ENCODE data around the gene FBXL20. TPM values are rescaled to one million over a fixed set of nuclear protein-coding genes. Genes with fewer than 3 reads are reported as not detected.
"Not testable (repeated sequence)": the region's sequence is repeated elsewhere in the genome, so short reads cannot be mapped to it uniquely, and the experiment has no call there.

Gene FBXL20
- total and polyA plus RNA-seq, 2 donors (not counting 1 experiment from before 2014, with no cell fraction given) = 7.6 to 14.5 TPM

- no peaks in the 10 kb centered on the region for H3K36me3 ChIP-seq (ENCODE audit: control insufficient read depth, insufficient read depth, low read length)
Observed at GRCh38 chr17:39341541-39341940, 59.9 kb downstream of the FBXL20 start.

GRCh38 chr17:39340731-39341130 is 60.7 kb downstream of the FBXL20 start:
- no peaks in the 10 kb centered on the region for H3K36me3 ChIP-seq (ENCODE audit: control insufficient read depth, insufficient read depth, low read length)
- no peaks in the 10 kb centered on the region for H4K20me1 ChIP-seq (ENCODE audit: control insufficient read depth, extremely low read depth, insufficient read depth, low read length)

More at GRCh38 chr17:39341541-39341940, 59.9 kb downstream of the FBXL20 start:
- no peak overlapping the region for H3K4me3 ChIP-seq (replicated peaks in 1 of 4; ENCODE audit: control extremely low read depth in 1 of 4, insufficient read depth in 1 of 4, low read depth in 3 of 4, low read length in 4 of 4)
- no peaks in the 10 kb centered on the region for H3K9me3 ChIP-seq (ENCODE audit: control insufficient read depth, insufficient read depth, low read depth, low read length)
- no peak for DNase-seq (ENCODE audit: low read depth in 2 of 2)
- H3K79me2 ChIP-seq (ENCODE audit: control insufficient read depth, insufficient read depth, low read length) = no peaks in the 10 kb centered on the region
- no peaks in the 10 kb centered on the region for H3K27me3 ChIP-seq (ENCODE audit: control insufficient read depth, insufficient read depth, low read length)
- H4K20me1 ChIP-seq (ENCODE audit: control insufficient read depth, extremely low read depth, insufficient read depth, low read length) = no peaks in the 10 kb centered on the region
- H2AFZ ChIP-seq (ENCODE audit: low read length) = no peak overlapping the region
- no peaks in the 10 kb centered on the region for H3K4me1 ChIP-seq (ENCODE audit: control insufficient read depth, extremely low read depth, insufficient read depth, low read length)
- H3K27ac ChIP-seq (ENCODE audit: insufficient read depth, low read length) = no peak overlapping the region
- H3K4me2 ChIP-seq (ENCODE audit: extremely low read depth, insufficient read depth, low read length) = no peak overlapping the region
- no peak for TF ChIP-seq EZH2 (IDR thresholded peaks at IDR 0.05; ENCODE audit: low read length, missing control alignments)
- no peak for TF ChIP-seq CTCF (conservative IDR thresholded peaks at IDR 0.05 in 1 of 2, IDR thresholded peaks at IDR 0.05 in 1 of 2; ENCODE audit: low read depth in 1 of 2, low read length in 2 of 2)
- no peak overlapping the region for H3K9ac ChIP-seq (ENCODE audit: insufficient read depth, low read length)

GRCh38 chr17:39339272-39339671 is 62.2 kb downstream of the FBXL20 start:
- Histone ChIP-seq H3K4me1 (ENCODE audit: control insufficient read depth, extremely low read depth, insufficient read depth, low read length) (no peaks in the 10 kb centered on the region), H3K36me3 (ENCODE audit: control insufficient read depth, insufficient read depth, low read length) (no peaks in the 10 kb centered on the region), H3K27me3 (ENCODE audit: control insufficient read depth, insufficient read depth, low read length) (no peaks in the 10 kb centered on the region), H3K27ac (ENCODE audit: insufficient read depth, low read length) (no peak overlapping the region), H3K9me3 (ENCODE audit: control insufficient read depth, insufficient read depth, low read depth, low read length) (no peaks in the 10 kb centered on the region), H3K9ac (ENCODE audit: insufficient read depth, low read length) (no peak overlapping the region), H3K79me2 (ENCODE audit: control insufficient read depth, insufficient read depth, low read length) (no peaks in the 10 kb centered on the region), H2AFZ (ENCODE audit: low read length) (no peak overlapping the region), H4K20me1 (ENCODE audit: control insufficient read depth, extremely low read depth, insufficient read depth, low read length) (no peaks in the 10 kb centered on the region), H3K4me2 (ENCODE audit: extremely low read depth, insufficient read depth, low read length) (no peak overlapping the region), H3K4me3 (replicated peaks in 1 of 4; ENCODE audit: control extremely low read depth in 1 of 4, insufficient read depth in 1 of 4, low read depth in 3 of 4, low read length in 4 of 4) (no peak overlapping the region)
- no peak for TF ChIP-seq EZH2 (IDR thresholded peaks at IDR 0.05; ENCODE audit: low read length, missing control alignments)
- DNase-seq (ENCODE audit: low read depth in 2 of 2) = no peak

More at GRCh38 chr17:39340731-39341130, 60.7 kb downstream of the FBXL20 start:
- no peaks in the 10 kb centered on the region for H3K9me3 ChIP-seq (ENCODE audit: control insufficient read depth, insufficient read depth, low read depth, low read length)
- no peaks in the 10 kb centered on the region for H3K27me3 ChIP-seq (ENCODE audit: control insufficient read depth, insufficient read depth, low read length)
- no peak overlapping the region for H3K27ac ChIP-seq (ENCODE audit: insufficient read depth, low read length)
- no peak overlapping the region for H3K9ac ChIP-seq (ENCODE audit: insufficient read depth, low read length)
- H3K4me3 ChIP-seq (replicated peaks in 1 of 4; ENCODE audit: control extremely low read depth in 1 of 4, insufficient read depth in 1 of 4, low read depth in 3 of 4, low read length in 4 of 4) = no peak overlapping the region
- H3K4me2 ChIP-seq (ENCODE audit: extremely low read depth, insufficient read depth, low read length) = no peak overlapping the region
- DNase-seq (ENCODE audit: low read depth in 2 of 2) = no peak
- no peaks in the 10 kb centered on the region for H3K79me2 ChIP-seq (ENCODE audit: control insufficient read depth, insufficient read depth, low read length)
- H2AFZ ChIP-seq (ENCODE audit: low read length) = no peak overlapping the region
- no peaks in the 10 kb centered on the region for H3K4me1 ChIP-seq (ENCODE audit: control insufficient read depth, extremely low read depth, insufficient read depth, low read length)
- no peak for TF ChIP-seq CTCF (conservative IDR thresholded peaks at IDR 0.05 in 1 of 2, IDR thresholded peaks at IDR 0.05 in 1 of 2; ENCODE audit: low read depth in 1 of 2, low read length in 2 of 2)
- no peak for TF ChIP-seq EZH2 (IDR thresholded peaks at IDR 0.05; ENCODE audit: low read length, missing control alignments)

- H3K27me3 ChIP-seq (ENCODE audit: control insufficient read depth, insufficient read depth, low read length); H3K27ac ChIP-seq (ENCODE audit: insufficient read depth, low read length); H3K36me3 ChIP-seq (ENCODE audit: control insufficient read depth, insufficient read depth, low read length); H2AFZ ChIP-seq (ENCODE audit: low read length); H3K9ac ChIP-seq (ENCODE audit: insufficient read depth, low read length); H3K4me2 ChIP-seq (ENCODE audit: extremely low read depth, insufficient read depth, low read length); H3K79me2 ChIP-seq (ENCODE audit: control insufficient read depth, insufficient read depth, low read length); DNase-seq (ENCODE audit: low read depth in 2 of 2); H3K4me1 ChIP-seq (ENCODE audit: control insufficient read depth, extremely low read depth, insufficient read depth, low read length); H3K4me3 ChIP-seq (replicated peaks in 1 of 4; ENCODE audit: control extremely low read depth in 1 of 4, insufficient read depth in 1 of 4, low read depth in 3 of 4, low read length in 4 of 4); H3K9me3 ChIP-seq (ENCODE audit: control insufficient read depth, insufficient read depth, low read depth, low read length); H4K20me1 ChIP-seq (ENCODE audit: control insufficient read depth, extremely low read depth, insufficient read depth, low read length): not testable (repeated sequence)
Observed at GRCh38 chr17:39337649-39338048, 63.8 kb downstream of the FBXL20 start.

All from fibroblast of lung (primary cell).